Right cardiac atrium (tissue), 5 donors: ENCODE data around the gene CSMD2. TPM values are rescaled to one million over a fixed set of nuclear protein-coding genes. Genes with fewer than 3 reads are reported as not detected.
A peak's percentile ranks its signal among the peaks of the same experiment; 100 is the strongest.

Source experiments
- ATAC-seq, 2 donors: fragments of 200-7000 bp; cut with Tn5 transposase; one replicate each; pipeline versions ENCODE4 v1.8.0 to v1.9.1; 2020; ENCODE audit warnings: moderate library complexity in 2 of 2, mild to moderate bottlenecking in 1 of 2
- DNase-seq, 3 donors: peaks; one replicate each; pipeline ENCODE4 v3.0.0-alpha.2; 2020
- H3K27ac ChIP-seq: one replicate; pipeline ENCODE4 v1.5.1; 2013; ENCODE audit warnings: mild to moderate bottlenecking, low read length, control low read depth, moderate library complexity
- H3K27me3 ChIP-seq: one replicate; pipeline ENCODE4 v1.6.1; 2013; ENCODE audit not compliant: control insufficient read depth, insufficient read depth
- H3K4me1 ChIP-seq: one replicate; pipeline ENCODE4 v1.6.1; 2013; ENCODE audit warnings: low read length; ENCODE audit not compliant: control insufficient read depth, insufficient read depth
- H3K4me3 ChIP-seq: one replicate; pipeline ENCODE4 v1.5.1; 2013; ENCODE audit warnings: low read length, control low read depth
- H3K9me3 ChIP-seq: one replicate; pipeline ENCODE4 v1.6.1; 2013; ENCODE audit warnings: low read length; ENCODE audit not compliant: control insufficient read depth
- WGBS: extraction: QIAGEN DNeasy Blood & Tissue Kit; methylation state at CpG from one replicate; pipeline ENCODE4 v1.1.7; 2013; 5-methylcytosine and 5-hydroxymethylcytosine counted together
- intact Hi-C, 4 donors: fragments of 100-400 bp; cut with DNase I; formaldehyde crosslinking; loops; one replicate each; pipeline versions ENCODE4 v1.11.0 to v1.14.0; 2022 to 2023
- polyA plus RNA-seq: library from polyadenylated mRNA; stranded (reverse); fragments of 200-250 nt; gene quantifications from one replicate; pipeline ENCODE4 v1.2.3, GENCODE V29; 2013
- total RNA-seq, 4 donors: library from RNA; stranded (reverse); fragmentation: NEBNext Ultra II Directional; extraction: Animal tissue kit (Norgen Biotek cat#: 25700); gene quantifications; one replicate each; pipeline ENCODE4 v1.2.1, GENCODE V29; 2021
- donor health status: healthy with polysubstance abuse.
- donor health status: DM: no; HTN: yes; CAD: no.
- donor health status: DM: no; HTN: no; CAD: no.
- donor health status: DM: no; HTN: yes; CAD: no; lungs with severe emphysema.
- donor health status: DM: yes; HTN: yes; CAD: no.

Gene CSMD2
- total and polyA plus RNA-seq, 5 donors = 0.11 to 0.59 (median 0.38) TPM

- WGBS = 32% methylated on average over 29 of the region's 29 CpGs
- Histone ChIP-seq H3K4me1 (no peaks in the 10 kb centered on the region), H3K4me3 (no peak overlapping the region), H3K27ac (no peak overlapping the region), H3K27me3 (no peaks in the 10 kb centered on the region), H3K9me3 (no peaks in the 10 kb centered on the region)
- DNase-seq (peak; percentile 91 to 96 (median 93)), ATAC-seq (peak; percentile 83 to 85)
- intact Hi-C loops = loop anchor here in 2 of 4 donors (5.0 to 10.0 kb wide), 3 partner anchors 532 to 1112 kb away; partner anchors contain the start of gene CSMD2 (in 1 of the 2)
Observed at GRCh38 chr1:33633019-33633801, 531.8 kb downstream of the CSMD2 start.

GRCh38 chr1:33630686-33631085 is 534.3 kb downstream of the CSMD2 start:
- ATAC-seq (no peak), DNase-seq (no peak)
- WGBS = 58% methylated on average over 1 of the region's 1 CpG
- Histone ChIP-seq H3K4me1 (no peaks in the 10 kb centered on the region), H3K27me3 (no peaks in the 10 kb centered on the region), H3K27ac (no peak overlapping the region), H3K4me3 (no peak overlapping the region), H3K9me3 (no peaks in the 10 kb centered on the region)
- intact Hi-C loops = loop anchor here in 2 of 4 donors (5.0 to 10.0 kb wide), 3 partner anchors 534 to 1114 kb away; partner anchors contain the start of gene CSMD2 (in 1 of the 2)

GRCh38 chr1:33626801-33627200 is 538.2 kb downstream of the CSMD2 start:
- intact Hi-C loops = no loop called here
- H3K4me1 ChIP-seq = no peaks in the 10 kb centered on the region
- ATAC-seq (no peak), DNase-seq (no peak)
- H3K4me3 ChIP-seq = no peak overlapping the region
- no peaks in the 10 kb centered on the region for H3K27me3 ChIP-seq
- 47% methylated on average over 4 of the region's 4 CpGs for WGBS
- H3K9me3 ChIP-seq = no peaks in the 10 kb centered on the region
- H3K27ac ChIP-seq = no peak overlapping the region

- 91% methylated on average over 35 of the region's 35 CpGs for WGBS
- intact Hi-C loops = no loop called here
- Histone ChIP-seq H3K9me3 (no peaks in the 10 kb centered on the region), H3K27me3 (no peaks in the 10 kb centered on the region), H3K27ac (no peak overlapping the region), H3K4me1 (no peaks in the 10 kb centered on the region), H3K4me3 (no peak overlapping the region)
- DNase-seq (peak in 1 of 3 donors; percentile 49), ATAC-seq (peak in 1 of 2 donors; percentile 13)
Observed at GRCh38 chr1:33624991-33625870, 539.8 kb downstream of the CSMD2 start.

- Histone ChIP-seq H3K4me3 (no peak overlapping the region), H3K4me1 (no peaks in the 10 kb centered on the region), H3K27me3 (no peaks in the 10 kb centered on the region), H3K27ac (no peak overlapping the region), H3K9me3 (no peaks in the 10 kb centered on the region)
- ATAC-seq = no peak
- intact Hi-C loops = no loop called here
- WGBS = 95% methylated on average over 25 of the region's 25 CpGs
- DNase-seq = no peak
Observed at GRCh38 chr1:33624261-33624990, 540.6 kb downstream of the CSMD2 start.

- Histone ChIP-seq H3K27ac (no peak overlapping the region), H3K9me3 (no peaks in the 10 kb centered on the region), H3K27me3 (no peaks in the 10 kb centered on the region), H3K4me1 (no peaks in the 10 kb centered on the region), H3K4me3 (no peak overlapping the region)
- intact Hi-C loops = no loop called here
- DNase-seq (no peak), ATAC-seq (no peak)
- WGBS = 79% methylated on average over 4 of the region's 4 CpGs
Observed at GRCh38 chr1:33623811-33624210, 541.2 kb downstream of the CSMD2 start.

GRCh38 chr1:33622757-33623156 is 542.3 kb downstream of the CSMD2 start:
- intact Hi-C loops = no loop called here
- ATAC-seq (no peak), DNase-seq (no peak)
- no peak overlapping the region for H3K27ac ChIP-seq
- no peaks in the 10 kb centered on the region for H3K27me3 ChIP-seq
- H3K4me1 ChIP-seq = no peaks in the 10 kb centered on the region
- 89% methylated on average over 1 of the region's 1 CpG for WGBS
- H3K9me3 ChIP-seq = no peaks in the 10 kb centered on the region
- H3K4me3 ChIP-seq = no peak overlapping the region

GRCh38 chr1:33618636-33619035 is 546.4 kb downstream of the CSMD2 start:
- intact Hi-C loops = loop anchor here in 3 of 4 donors (10.0 kb wide), 4 partner anchors 144 to 404 kb away; partner anchors contain the start of gene ZSCAN20 (in 1 of the 3)
- no peak overlapping the region for H3K4me3 ChIP-seq
- ATAC-seq = no peak
- WGBS = 94% methylated on average over 1 of the region's 1 CpG
- no peak overlapping the region for H3K27ac ChIP-seq
- H3K9me3 ChIP-seq = no peaks in the 10 kb centered on the region
- no peaks in the 10 kb centered on the region for H3K27me3 ChIP-seq
- no peaks in the 10 kb centered on the region for H3K4me1 ChIP-seq
- DNase-seq = no peak

- Histone ChIP-seq H3K4me3 (no peak overlapping the region), H3K9me3 (no peaks in the 10 kb centered on the region), H3K27ac (no peak overlapping the region), H3K4me1 (no peaks in the 10 kb centered on the region), H3K27me3 (no peaks in the 10 kb centered on the region)
- DNase-seq (no peak), ATAC-seq (no peak)
- WGBS = 87% methylated on average over 9 of the region's 9 CpGs
- intact Hi-C loops = loop anchor here in 3 of 4 donors (10.0 kb wide), 4 partner anchors 143 to 403 kb away; partner anchors contain the start of gene ZSCAN20 (in 1 of the 3)
Observed at GRCh38 chr1:33617451-33617850, 547.6 kb downstream of the CSMD2 start.

GRCh38 chr1:33616780-33617179 is 548.2 kb downstream of the CSMD2 start:
- ATAC-seq (peak in 1 of 2 donors; percentile 33), DNase-seq (no peak)
- Histone ChIP-seq H3K9me3 (no peaks in the 10 kb centered on the region), H3K27me3 (no peaks in the 10 kb centered on the region), H3K27ac (no peak overlapping the region), H3K4me1 (no peaks in the 10 kb centered on the region), H3K4me3 (no peak overlapping the region)
- intact Hi-C loops = loop anchor here in 3 of 4 donors (10.0 kb wide), 4 partner anchors 142 to 402 kb away; partner anchors contain the start of gene ZSCAN20 (in 1 of the 3)
- 54% methylated on average over 6 of the region's 6 CpGs for WGBS
